Kidney epithelial cell (primary cell): Measurements from ENCODE around the gene SLC7A5. TPM values are rescaled to one million over a fixed set of nuclear protein-coding genes. Genes with fewer than 3 reads are reported as not detected.
"Not testable (repeated sequence)": the region's sequence is repeated elsewhere in the genome, so short reads cannot be mapped to it uniquely, and the experiment has no call there.

ENCODE experiments used
- DNase-seq: peaks from one replicate; pipeline ENCODE4 v3.0.0-alpha.2; 2010; ENCODE audit warnings: low read depth
- H3K27me3 ChIP-seq: 2 replicates; pipeline ENCODE4 v1.6.0; 2011; ENCODE audit warnings: low read length; ENCODE audit not compliant: control insufficient read depth, insufficient read depth
- H3K36me3 ChIP-seq: 2 replicates; pipeline ENCODE4 v1.5.1; 2011; ENCODE audit warnings: low read length; ENCODE audit not compliant: control insufficient read depth, insufficient read depth
- H3K4me3 ChIP-seq: 2 replicates; pipeline ENCODE4 v1.5.1; 2011; ENCODE audit warnings: low read depth, mild to moderate bottlenecking, control low read depth, low read length
- total RNA-seq: library from RNA; depleted of rRNA; stranded (reverse); fragments of >200 nt; gene quantifications from 2 replicates; pipeline ENCODE4 v1.2.3, GENCODE V29; 2015
- TF ChIP-seq, protein P1 (sequence below): IDR thresholded peaks from 2 replicates; pipeline ENCODE4 v1.5.1; 2011; ENCODE audit warnings: mild to moderate bottlenecking, moderate library complexity, low read length, control low read depth, inconsistent platforms; ENCODE audit not compliant: insufficient read depth, poor library complexity, severe bottlenecking

Gene SLC7A5
- total RNA-seq, 1 donor from 2014 or later: 308 TPM

DNA sequence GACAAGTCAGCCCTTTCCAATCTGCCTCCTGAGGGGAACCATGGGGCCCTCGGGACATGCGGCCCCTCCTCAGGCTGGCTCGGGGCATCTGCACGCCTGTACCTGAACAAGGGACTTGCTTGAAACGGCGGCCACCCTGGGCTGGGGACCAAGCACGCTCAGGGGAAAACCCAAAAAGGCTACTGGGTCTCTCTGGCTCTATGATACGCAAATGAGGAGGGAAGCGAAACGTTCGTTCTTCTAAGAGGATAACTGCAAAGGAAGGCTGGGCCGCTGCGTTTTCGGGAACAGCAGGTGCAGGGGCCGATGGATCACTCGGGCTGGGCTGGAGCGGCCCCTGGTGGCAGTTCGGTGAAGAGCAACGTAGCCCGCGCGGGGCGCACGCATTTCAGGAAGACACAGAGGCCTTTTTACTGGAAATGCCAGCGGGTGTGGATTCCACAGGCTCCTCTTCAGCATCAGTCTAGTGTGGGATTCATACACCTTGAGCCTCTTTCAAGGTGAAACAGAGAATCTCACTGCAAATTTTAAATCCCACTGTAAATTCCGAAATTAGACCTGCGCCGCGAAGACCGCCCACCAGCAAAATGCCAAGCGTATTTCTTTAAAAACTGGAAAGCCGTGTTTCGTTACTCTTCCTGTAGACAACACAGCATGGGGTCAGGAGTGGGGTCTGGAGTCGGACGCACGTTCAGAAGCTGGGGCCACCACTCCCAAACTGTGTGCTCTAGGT lies 40.1 kb upstream of the SLC7A5 start:
- H3K27me3 ChIP-seq: peaks cover 16% of the 10 kb centered on the region
- H3K4me3 ChIP-seq, DNase-seq, H3K36me3 ChIP-seq: not testable (repeated sequence)
- TF ChIP-seq, protein P1, sequence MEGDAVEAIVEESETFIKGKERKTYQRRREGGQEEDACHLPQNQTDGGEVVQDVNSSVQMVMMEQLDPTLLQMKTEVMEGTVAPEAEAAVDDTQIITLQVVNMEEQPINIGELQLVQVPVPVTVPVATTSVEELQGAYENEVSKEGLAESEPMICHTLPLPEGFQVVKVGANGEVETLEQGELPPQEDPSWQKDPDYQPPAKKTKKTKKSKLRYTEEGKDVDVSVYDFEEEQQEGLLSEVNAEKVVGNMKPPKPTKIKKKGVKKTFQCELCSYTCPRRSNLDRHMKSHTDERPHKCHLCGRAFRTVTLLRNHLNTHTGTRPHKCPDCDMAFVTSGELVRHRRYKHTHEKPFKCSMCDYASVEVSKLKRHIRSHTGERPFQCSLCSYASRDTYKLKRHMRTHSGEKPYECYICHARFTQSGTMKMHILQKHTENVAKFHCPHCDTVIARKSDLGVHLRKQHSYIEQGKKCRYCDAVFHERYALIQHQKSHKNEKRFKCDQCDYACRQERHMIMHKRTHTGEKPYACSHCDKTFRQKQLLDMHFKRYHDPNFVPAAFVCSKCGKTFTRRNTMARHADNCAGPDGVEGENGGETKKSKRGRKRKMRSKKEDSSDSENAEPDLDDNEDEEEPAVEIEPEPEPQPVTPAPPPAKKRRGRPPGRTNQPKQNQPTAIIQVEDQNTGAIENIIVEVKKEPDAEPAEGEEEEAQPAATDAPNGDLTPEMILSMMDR: peak; percentile 89

DNA sequence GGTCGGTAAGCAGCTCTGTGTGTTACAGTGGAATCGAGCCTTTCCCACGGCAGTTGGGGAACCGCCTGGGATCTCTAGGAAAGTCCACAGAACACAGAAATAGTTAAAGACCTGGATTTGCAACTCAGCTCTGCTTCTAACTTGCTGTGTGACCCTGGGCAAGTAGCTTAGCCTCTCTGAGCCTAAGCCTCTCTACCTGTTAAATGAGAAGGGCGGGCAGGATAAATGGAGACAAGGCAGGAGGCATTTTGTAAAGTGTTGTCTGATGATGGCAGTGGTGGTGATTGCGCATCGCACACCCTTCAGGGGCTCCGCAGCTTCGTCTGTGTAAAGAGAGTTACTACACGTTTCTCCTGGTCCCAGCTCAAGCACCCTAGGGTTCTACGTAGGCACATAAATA lies 38.8 kb upstream of the SLC7A5 start:
- not testable (repeated sequence) for H3K36me3 ChIP-seq, DNase-seq, H3K27me3 ChIP-seq, H3K4me3 ChIP-seq

DNA sequence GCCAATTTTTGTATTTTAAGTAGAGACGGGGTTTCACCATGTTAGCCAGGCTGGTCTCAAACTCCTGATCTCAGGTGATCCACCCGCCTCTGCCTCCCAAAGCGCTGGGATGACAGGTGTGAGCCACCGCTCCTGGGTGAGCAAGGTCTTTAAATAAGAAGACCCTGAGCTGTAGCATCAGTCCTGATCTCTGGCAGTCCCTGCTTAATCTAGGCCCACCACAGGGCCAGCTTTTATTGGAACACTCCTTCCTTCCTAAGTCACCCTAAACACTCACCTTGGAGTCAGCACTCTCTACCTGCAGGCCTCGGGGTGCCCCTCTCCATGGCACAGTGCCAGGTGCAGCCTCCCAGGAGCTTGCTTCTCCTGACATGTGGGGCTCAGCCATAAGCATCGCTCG lies 36.2 kb upstream of the SLC7A5 start:
- DNase-seq, H3K4me3 ChIP-seq, H3K27me3 ChIP-seq, H3K36me3 ChIP-seq: not testable (repeated sequence)

DNA sequence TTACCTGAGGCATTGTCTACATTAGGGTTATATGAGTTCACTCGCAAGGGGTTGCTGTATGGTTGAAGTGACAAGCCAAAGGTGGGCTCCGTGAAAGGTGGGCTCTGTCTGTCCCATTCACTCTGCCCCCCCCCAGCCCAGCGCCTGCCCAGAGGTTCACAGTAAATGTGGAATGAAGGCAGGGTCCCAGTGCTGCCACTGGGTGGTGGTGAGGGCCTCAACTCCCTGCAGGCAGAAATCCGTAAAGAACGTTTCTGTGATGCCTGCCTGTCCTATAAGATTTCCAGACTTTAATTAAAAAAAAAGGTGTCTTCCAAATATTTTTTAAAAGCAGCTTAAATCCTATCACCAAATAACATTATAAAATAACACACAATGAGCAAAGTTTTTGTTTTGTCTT lies 35.7 kb upstream of the SLC7A5 start:
- not testable (repeated sequence) for H3K27me3 ChIP-seq, DNase-seq, H3K36me3 ChIP-seq, H3K4me3 ChIP-seq

DNA sequence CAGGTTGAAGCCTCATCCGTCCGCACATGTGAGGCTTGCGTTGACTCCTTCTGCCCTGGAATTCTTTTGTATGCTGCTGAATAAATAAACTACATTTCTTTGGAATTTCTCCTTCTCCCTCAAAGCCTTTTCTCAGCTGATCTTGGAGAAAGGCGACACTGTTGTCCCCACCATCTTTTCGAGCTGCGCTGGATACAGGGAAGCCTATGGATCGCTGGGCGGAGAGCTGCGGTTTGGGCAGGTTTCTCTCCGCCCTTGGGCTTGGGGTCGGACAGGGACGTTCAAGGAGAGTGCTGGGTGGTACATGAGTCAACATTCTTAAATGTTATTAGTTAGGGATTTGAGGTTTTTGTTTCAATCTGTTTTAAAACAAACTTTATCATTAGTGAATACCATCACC lies 31.2 kb upstream of the SLC7A5 start:
- not testable (repeated sequence) for H3K36me3 ChIP-seq, DNase-seq, H3K4me3 ChIP-seq, H3K27me3 ChIP-seq

DNA sequence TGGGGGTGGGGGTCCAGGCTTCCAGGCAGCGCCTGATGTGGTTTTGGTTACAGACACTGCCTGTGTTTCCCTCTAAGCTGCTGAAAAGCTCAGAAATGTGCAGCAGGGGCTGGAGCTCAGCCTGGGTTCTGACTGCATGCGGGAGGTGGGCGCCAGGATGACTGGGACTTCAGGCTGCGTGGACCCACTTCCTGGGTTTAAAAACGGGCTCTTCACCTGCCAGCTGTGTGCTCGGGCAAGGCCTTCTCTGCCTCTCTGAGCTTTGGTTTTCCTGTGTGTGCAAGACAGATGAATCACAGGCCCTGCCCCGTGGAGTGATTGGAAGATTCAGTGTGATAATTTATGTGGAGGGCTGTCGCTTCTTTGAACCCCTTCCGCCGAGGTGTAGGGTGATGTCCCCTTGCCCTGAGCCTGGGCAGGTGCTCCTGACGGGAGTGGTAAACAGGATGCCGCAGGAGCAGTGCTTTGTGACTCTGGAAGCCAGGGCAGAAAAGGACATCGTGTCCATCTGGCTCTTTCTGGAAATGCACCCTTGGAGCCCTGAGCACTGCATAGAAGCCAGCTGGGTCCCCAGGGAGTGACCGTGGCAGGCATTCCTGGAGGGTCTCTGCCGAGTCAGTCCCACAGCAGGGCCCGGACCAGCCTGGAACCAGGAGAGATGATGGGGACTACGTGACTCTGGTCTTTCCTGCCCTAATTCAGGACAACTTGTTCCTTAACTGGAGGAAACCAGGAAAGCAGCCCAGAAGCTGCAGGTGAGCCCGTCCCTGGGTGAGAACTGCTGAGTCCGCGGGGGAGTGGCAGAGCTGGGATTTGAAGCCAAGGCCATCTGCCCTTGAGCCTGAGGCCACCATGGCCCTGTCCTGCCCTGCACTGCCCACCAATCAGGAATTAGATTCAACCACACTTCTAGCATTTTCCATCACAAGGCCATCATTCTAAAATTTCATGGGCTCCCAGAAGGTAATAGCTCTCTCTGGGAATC lies 28.5 kb upstream of the SLC7A5 start:
- no peak overlapping the region for H3K4me3 ChIP-seq
- H3K36me3 ChIP-seq: no peaks in the 10 kb centered on the region
- TF ChIP-seq, protein P1: no peak
- H3K27me3 ChIP-seq: no peaks in the 10 kb centered on the region
- DNase-seq: no peak

DNA sequence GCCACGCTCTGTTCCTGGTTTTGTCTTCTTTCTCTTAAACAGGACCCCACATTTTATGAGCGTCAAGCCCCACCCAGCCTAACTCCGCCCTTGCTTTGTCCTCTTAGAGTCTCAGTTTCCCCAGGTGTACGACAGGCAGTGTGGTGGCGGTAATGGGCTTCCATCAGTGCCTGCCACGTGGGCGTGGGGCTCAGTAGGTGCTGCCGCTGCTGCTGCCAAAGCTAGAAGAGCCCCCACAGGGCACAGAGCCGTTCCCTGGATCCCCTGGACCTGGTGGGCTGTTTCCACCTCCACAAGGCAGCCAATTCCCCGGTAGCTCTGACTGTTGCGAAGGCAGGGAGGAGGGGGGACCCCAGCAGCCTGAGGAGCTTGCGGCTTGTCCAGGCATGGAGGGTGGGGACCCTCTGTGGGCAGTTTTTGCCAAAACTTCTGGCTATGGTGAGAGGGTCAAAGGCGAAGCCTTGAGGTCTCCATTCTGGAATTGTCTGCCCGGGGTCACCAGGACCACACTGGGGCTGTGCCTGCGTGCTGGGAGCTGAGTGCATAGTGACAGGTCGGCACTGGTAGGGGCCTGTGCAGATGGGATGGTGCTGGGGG lies 27.7 kb upstream of the SLC7A5 start:
- not testable (repeated sequence) for H3K27me3 ChIP-seq, H3K36me3 ChIP-seq, H3K4me3 ChIP-seq, DNase-seq

DNA sequence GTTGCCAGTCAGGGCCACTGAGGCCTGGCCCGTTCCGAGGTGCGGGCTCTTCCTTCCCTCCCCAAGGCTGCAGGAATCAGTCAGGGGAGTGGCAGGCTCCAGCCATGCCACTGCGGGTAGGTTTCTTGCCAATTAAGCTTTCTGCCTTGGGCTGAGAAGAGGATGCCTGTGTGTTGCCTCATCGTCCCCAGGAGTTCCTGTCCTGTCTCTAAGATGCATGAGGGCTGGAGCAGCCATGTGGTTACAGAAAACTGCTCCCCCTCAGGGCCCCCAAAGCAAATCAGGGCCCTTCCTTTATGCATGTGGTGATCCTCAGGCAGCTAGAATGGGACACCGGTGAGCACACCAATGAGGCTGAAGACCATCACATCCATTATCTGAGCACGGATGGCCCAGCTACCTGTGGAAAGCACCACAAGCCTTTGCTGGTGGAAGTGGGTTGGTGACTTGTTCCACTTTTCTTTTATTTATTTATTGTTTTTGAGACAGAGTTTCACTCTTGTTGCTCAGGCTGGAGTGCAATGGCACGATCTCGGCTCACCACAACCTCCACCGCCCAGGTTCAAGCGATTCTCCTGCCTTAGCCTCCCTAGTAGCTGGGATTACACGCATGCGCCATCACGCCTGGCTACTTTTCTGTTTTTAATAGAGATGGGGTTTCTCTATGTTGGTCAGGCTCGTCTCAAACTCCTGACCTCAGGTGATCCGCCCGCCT lies 27.0 kb upstream of the SLC7A5 start:
- not testable (repeated sequence) for H3K4me3 ChIP-seq, DNase-seq, H3K36me3 ChIP-seq, H3K27me3 ChIP-seq
